ENCODE results near the gene ASB6. TPM values are rescaled to one million over a fixed set of nuclear protein-coding genes. Genes with fewer than 3 reads are reported as not detected.

The ASB6 gene
- total RNA-seq, 1 donor from 2014 or later, result 9.0 TPM

DNA sequence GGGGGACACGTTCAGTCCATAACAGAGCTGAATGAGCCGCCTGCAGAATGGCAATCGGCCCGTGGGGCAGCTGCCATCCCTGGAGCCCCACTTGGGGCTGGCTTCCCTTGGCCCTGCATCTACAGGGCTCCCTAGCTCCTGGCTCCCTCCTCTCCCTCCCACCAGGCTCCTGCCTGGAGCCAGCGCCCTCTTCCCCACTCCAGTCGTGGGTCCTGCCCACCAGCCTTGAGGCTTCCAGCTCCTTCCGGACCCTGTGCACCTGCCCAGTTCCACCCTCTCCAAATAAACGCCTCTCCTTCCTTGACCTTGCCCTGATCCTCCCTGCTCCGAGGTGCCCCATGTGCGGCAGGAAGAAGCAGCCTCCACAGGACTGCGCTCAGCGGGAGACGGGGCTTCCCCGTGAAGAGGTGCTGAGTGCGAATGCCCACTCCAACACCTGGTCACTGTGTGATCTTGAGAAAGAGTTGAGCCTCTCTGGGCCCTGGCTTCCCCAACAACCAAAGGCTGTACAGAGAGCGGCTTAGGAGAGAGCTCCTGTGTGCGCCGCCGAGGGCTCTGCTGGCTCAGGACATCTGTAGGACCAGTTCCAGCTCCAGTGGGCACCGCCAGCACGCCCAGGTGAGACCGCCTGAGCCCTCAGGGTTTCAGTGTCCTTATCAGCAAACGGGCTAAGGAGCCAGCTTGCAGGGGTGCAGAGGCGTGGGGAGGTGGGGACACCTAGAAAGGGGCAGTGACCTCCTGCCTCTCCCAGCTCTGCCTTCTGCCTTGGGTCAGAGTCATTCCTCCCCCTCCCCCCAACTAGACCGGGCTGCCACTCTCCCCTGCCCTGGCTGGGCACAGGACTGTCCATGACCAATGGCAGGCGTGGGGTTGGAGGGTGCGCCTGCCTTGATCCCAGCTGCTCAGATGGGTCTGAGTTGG, 33.1 kb downstream of the ASB6 start:
- no peak for TF ChIP-seq CTCF (IDR thresholded peaks at IDR 0.05; ENCODE audit: borderline replicate concordance)
- DNase-seq, result no peak
- H3K9me3 ChIP-seq (replicated peaks), result no peaks in the 10 kb centered on the region
- H3K4me3 ChIP-seq, result no peak overlapping the region
- H3K36me3 ChIP-seq, result no peaks in the 10 kb centered on the region
- intact Hi-C loops (cut with micrococcal nuclease), result loop anchor here (10.0 kb wide), 1 partner anchor 114 kb away; no protein-coding TSS in a partner anchor
- H3K27ac ChIP-seq (replicated peaks), result peak overlapping the region; percentile 95
- no peaks in the 10 kb centered on the region for H3K27me3 ChIP-seq (ENCODE audit: low read depth)
- H3K4me1 ChIP-seq, result peaks cover 52% of the 10 kb centered on the region

DNA sequence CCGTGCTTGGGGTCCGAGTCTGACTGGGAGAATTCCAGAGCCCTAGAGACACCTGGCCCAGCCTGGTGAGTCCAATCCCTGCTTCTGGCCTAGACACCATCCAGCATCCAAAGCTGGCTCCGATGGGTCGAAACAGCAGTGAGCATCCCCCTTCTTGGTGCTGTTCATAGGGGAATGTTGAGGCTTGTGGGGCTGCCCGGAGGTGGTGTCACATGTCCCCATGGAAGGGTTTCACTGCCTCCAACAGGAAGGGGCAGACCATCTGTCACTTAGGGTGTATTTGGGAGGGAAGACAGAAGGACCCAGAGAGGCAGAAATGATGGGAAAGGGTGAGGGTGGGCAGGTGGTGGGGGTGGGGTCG, 34.9 kb downstream of the ASB6 start:
- intact Hi-C loops (cut with micrococcal nuclease), result loop anchor here (10.0 kb wide), 1 partner anchor 112 kb away; no protein-coding TSS in a partner anchor
- H3K27me3 ChIP-seq (ENCODE audit: low read depth), result no peaks in the 10 kb centered on the region
- H3K36me3 ChIP-seq, result no peaks in the 10 kb centered on the region
- DNase-seq, result no peak
- no peak for TF ChIP-seq CTCF (IDR thresholded peaks at IDR 0.05; ENCODE audit: borderline replicate concordance)
- H3K27ac ChIP-seq (replicated peaks), result peak overlapping the region; percentile 95
- peaks cover 55% of the 10 kb centered on the region for H3K4me1 ChIP-seq
- H3K4me3 ChIP-seq, result no peak overlapping the region
- no peaks in the 10 kb centered on the region for H3K9me3 ChIP-seq (replicated peaks)

- H3K27ac ChIP-seq (replicated peaks), result peak overlapping the region; percentile 95
- H3K9me3 ChIP-seq (replicated peaks), result no peaks in the 10 kb centered on the region
- peak; percentile 63 for DNase-seq
- H3K27me3 ChIP-seq (ENCODE audit: low read depth), result no peaks in the 10 kb centered on the region
- H3K4me1 ChIP-seq, result peaks cover 55% of the 10 kb centered on the region
- H3K36me3 ChIP-seq, result no peaks in the 10 kb centered on the region
- intact Hi-C loops (cut with micrococcal nuclease), result loop anchor here (10.0 kb wide), 1 partner anchor 112 kb away; no protein-coding TSS in a partner anchor
- TF ChIP-seq CTCF (IDR thresholded peaks at IDR 0.05; ENCODE audit: borderline replicate concordance), result no peak
- no peak overlapping the region for H3K4me3 ChIP-seq
These were observed 35.6 kb downstream of the ASB6 start for GRCh38 chr9:129606161-129607026.

DNA sequence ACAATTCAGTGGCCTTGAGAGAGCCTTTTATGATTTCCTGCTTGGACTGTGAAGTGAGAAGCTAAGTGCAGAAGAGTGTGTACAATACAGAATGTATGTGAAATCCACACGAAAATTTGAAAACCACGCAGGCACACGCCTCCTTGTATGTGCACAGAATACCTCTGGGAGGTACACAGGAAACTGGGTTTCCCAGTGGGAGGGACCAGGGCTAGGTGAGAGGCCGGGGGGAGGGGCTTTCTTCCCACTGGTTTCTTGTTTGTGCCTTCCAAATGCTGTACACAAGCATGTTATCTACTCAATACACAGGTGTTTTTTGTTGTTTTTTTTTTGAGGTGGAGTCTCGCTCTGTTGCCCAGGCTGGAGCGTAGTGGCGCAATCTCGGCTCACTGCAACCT, 37.2 kb downstream of the ASB6 start:
- TF ChIP-seq CTCF (IDR thresholded peaks at IDR 0.05; ENCODE audit: borderline replicate concordance), result no peak
- Histone ChIP-seq H3K27ac (replicated peaks) (no peak overlapping the region), H3K4me1 (peaks cover 40% of the 10 kb centered on the region), H3K9me3 (replicated peaks) (no peaks in the 10 kb centered on the region), H3K4me3 (no peak overlapping the region), H3K27me3 (ENCODE audit: low read depth) (no peaks in the 10 kb centered on the region), H3K36me3 (no peaks in the 10 kb centered on the region)
- no peak for DNase-seq
- intact Hi-C loops (cut with micrococcal nuclease), result loop anchor here (10.0 kb wide), 1 partner anchor 110 kb away; no protein-coding TSS in a partner anchor

DNA sequence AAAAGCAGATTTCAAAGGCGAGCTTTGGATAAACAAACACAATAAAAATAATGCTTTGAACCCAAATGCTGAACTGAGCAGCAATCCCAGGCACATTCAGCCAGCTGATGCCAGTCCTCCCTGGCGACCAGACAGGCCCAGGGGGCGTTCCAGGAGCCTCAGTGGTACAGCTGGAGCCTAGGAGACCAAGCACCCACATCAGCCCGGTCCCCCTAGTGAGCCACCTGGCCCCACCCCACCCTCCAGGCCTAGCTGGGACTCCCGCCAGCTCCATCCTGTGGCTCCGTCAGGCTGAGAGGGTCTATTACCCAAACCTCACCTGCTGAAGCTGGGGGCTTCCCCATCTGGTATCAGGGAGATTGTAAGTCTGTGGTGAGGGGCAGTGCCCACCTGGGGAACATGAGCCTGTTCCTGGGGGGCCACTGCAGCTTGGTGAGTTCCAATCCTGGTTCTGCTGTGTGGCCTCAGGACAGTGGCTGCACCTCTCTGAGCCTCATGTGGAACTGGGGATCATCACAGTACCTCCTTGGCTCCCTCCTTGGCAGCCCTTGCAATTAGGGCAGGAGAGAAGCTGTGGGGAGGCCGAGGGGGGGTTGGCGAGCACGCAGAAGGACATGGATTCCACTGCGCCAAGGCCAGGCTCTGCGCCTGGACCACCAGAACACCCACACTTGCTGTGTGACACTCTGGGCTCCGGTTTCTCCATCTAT, 37.7 kb downstream of the ASB6 start:
- peaks cover 35% of the 10 kb centered on the region for H3K4me1 ChIP-seq
- no peak overlapping the region for H3K4me3 ChIP-seq
- no peak for DNase-seq
- H3K9me3 ChIP-seq (replicated peaks), result no peaks in the 10 kb centered on the region
- H3K27me3 ChIP-seq (ENCODE audit: low read depth), result peaks cover 3% of the 10 kb centered on the region
- no peak for TF ChIP-seq CTCF (IDR thresholded peaks at IDR 0.05; ENCODE audit: borderline replicate concordance)
- H3K27ac ChIP-seq (replicated peaks), result no peak overlapping the region
- H3K36me3 ChIP-seq, result no peaks in the 10 kb centered on the region
- intact Hi-C loops (cut with micrococcal nuclease), result loop anchor here (10.0 kb wide), 1 partner anchor 109 kb away; no protein-coding TSS in a partner anchor

Data from left ventricle myocardium inferior (tissue), 1 donor.